Tibial nerve (tissue), 4 donors: ENCODE data around the gene DLX4. TPM values are rescaled to one million over a fixed set of nuclear protein-coding genes. Genes with fewer than 3 reads are reported as not detected.

Experiments
- DNase-seq, 2 donors: peaks; one replicate each; pipeline ENCODE4 v3.0.0-alpha.2; 2019; ENCODE audit warnings: low spot score in 2 of 2
- H3K27ac ChIP-seq, 4 donors: fragments of 200-600 bp; sonication (generic) in 3 of 4; one replicate each; pipeline ENCODE4 v1.5.1; 2017 to 2019; ENCODE audit warnings: mild to moderate bottlenecking in 1 of 4
- H3K27me3 ChIP-seq, 2 donors: fragments of 200-600 bp; sonication (generic) in 1 of 2; one replicate each; pipeline versions ENCODE4 v1.5.1 to v1.6.0; 2017 to 2019
- H3K36me3 ChIP-seq, 3 donors: fragments of 200-600 bp; sonication (generic); one replicate each; pipeline ENCODE4 v1.5.1; 2018 to 2019
- H3K4me1 ChIP-seq, 4 donors: fragments of 200-600 bp; sonication (generic) in 3 of 4; one replicate each; pipeline ENCODE4 v1.5.1; 2017 to 2019
- H3K4me3 ChIP-seq, 4 donors: fragments of 200-600 bp; sonication (generic) in 3 of 4; one replicate each; pipeline ENCODE4 v1.5.1; 2017 to 2019; ENCODE audit warnings: mild to moderate bottlenecking in 1 of 4, moderate library complexity in 1 of 4
- H3K9me3 ChIP-seq, 4 donors: fragments of 200-600 bp; sonication (generic) in 3 of 4; one replicate each; pipeline ENCODE4 v1.5.1; 2017 to 2019
- CTCF ChIP-seq, 5 experiments: fragments of 200-600 bp in 3 of 5; fragments of 450-650 bp in 2 of 5; sonication (generic) in 3 of 5; IDR thresholded peaks; one replicate each; pipeline ENCODE4 v1.5.1; 2016 to 2019; ENCODE audit warnings: antibody characterized with exemption in 5 of 5, mild to moderate bottlenecking in 3 of 5, moderate library complexity in 2 of 5
- EP300 ChIP-seq, 2 donors: sonication (generic); formaldehyde crosslinking; IDR thresholded peaks; one replicate each; pipeline ENCODE4 v1.6.1; 2017; ENCODE audit warnings: antibody characterized with exemption in 2 of 2, mild to moderate bottlenecking in 1 of 2
- POLR2A ChIP-seq, 2 donors: fragments of 450-650 bp; IDR thresholded peaks; one replicate each; pipeline ENCODE4 v1.6.1; 2017; ENCODE audit warnings: antibody characterized with exemption in 2 of 2, mild to moderate bottlenecking in 2 of 2, moderate library complexity in 2 of 2
- WGBS, 2 donors: methylation state at CpG; one replicate each; pipeline ENCODE4 v1.1.5; 2018; 5-methylcytosine and 5-hydroxymethylcytosine counted together
- total RNA-seq, 4 donors: library from RNA; depleted of rRNA; stranded (reverse); fragments of >200 nt; gene quantifications; one replicate each; pipeline ENCODE4 v1.1.0, GENCODE V29; 2016

DLX4 gene
- total RNA-seq, 4 donors from 2014 or later: not detected

- Histone ChIP-seq H3K4me3 (no peak overlapping the region), H3K27ac (no peak overlapping the region), H3K4me1 (no peaks in the 10 kb centered on the region), H3K36me3 (no peaks in the 10 kb centered on the region), H3K27me3 (peaks cover 0 to 74% of the 10 kb centered on the region in 2 donors), H3K9me3 (no peaks in the 10 kb centered on the region)
- no peak for DNase-seq
- 67 to 74% methylated on average over 8 of the region's 8 CpGs for WGBS, 2 donors
- TF ChIP-seq CTCF (IDR thresholded peaks at IDR 0.05) (no peak), POLR2A (IDR thresholded peaks at IDR 0.05) (no peak), EP300 (IDR thresholded peaks at IDR 0.05) (no peak)
Measured at GRCh38 chr17:49952912-49953497, 16.0 kb upstream of the DLX4 start.

- DNase-seq: no peak
- TF ChIP-seq POLR2A (IDR thresholded peaks at IDR 0.05) (no peak), CTCF (IDR thresholded peaks at IDR 0.05) (no peak), EP300 (IDR thresholded peaks at IDR 0.05) (no peak)
- no peaks in the 10 kb centered on the region for H3K9me3 ChIP-seq
- H3K4me3 ChIP-seq: no peak overlapping the region
- no peak overlapping the region for H3K27ac ChIP-seq
- H3K27me3 ChIP-seq: peaks cover 0 to 63% of the 10 kb centered on the region in 2 donors
- no peaks in the 10 kb centered on the region for H3K4me1 ChIP-seq
- no peaks in the 10 kb centered on the region for H3K36me3 ChIP-seq
- 86 to 92% methylated on average over 1 of the region's 1 CpG for WGBS, 2 donors
Measured at GRCh38 chr17:49955157-49955556, 13.8 kb upstream of the DLX4 start.

- H3K4me3 ChIP-seq: no peak overlapping the region
- H3K36me3 ChIP-seq: no peaks in the 10 kb centered on the region
- no peaks in the 10 kb centered on the region for H3K9me3 ChIP-seq
- 59 to 72% methylated on average over 3 to 4 of the region's 4 CpGs for WGBS, 2 donors
- no peak for TF ChIP-seq CTCF (IDR thresholded peaks at IDR 0.05)
- no peak for TF ChIP-seq EP300 (IDR thresholded peaks at IDR 0.05)
- TF ChIP-seq POLR2A (IDR thresholded peaks at IDR 0.05): no peak
- H3K27ac ChIP-seq: no peak overlapping the region
- H3K4me1 ChIP-seq: no peaks in the 10 kb centered on the region
- peaks cover 0 to 60% of the 10 kb centered on the region in 2 donors for H3K27me3 ChIP-seq
- DNase-seq: no peak
Measured at GRCh38 chr17:49956780-49957179, 12.2 kb upstream of the DLX4 start.

- no peaks in the 10 kb centered on the region for H3K36me3 ChIP-seq
- no peak for TF ChIP-seq CTCF (IDR thresholded peaks at IDR 0.05)
- TF ChIP-seq EP300 (IDR thresholded peaks at IDR 0.05): no peak
- TF ChIP-seq POLR2A (IDR thresholded peaks at IDR 0.05): no peak
- H3K27me3 ChIP-seq: peaks cover 0 to 60% of the 10 kb centered on the region in 2 donors
- no peak overlapping the region for H3K27ac ChIP-seq
- WGBS, 2 donors: 86 to 94% methylated on average over 3 of the region's 3 CpGs
- no peaks in the 10 kb centered on the region for H3K9me3 ChIP-seq
- DNase-seq: no peak
- H3K4me1 ChIP-seq: no peaks in the 10 kb centered on the region
- H3K4me3 ChIP-seq: no peak overlapping the region
Measured at GRCh38 chr17:49957350-49957749, 11.6 kb upstream of the DLX4 start.

- H3K9me3 ChIP-seq: no peaks in the 10 kb centered on the region
- no peak overlapping the region for H3K27ac ChIP-seq
- peaks cover 0 to 5% (median under 1%) of the 10 kb centered on the region in 4 donors for H3K4me1 ChIP-seq
- no peak for DNase-seq
- no peak for TF ChIP-seq CTCF (IDR thresholded peaks at IDR 0.05)
- TF ChIP-seq POLR2A (IDR thresholded peaks at IDR 0.05): no peak
- TF ChIP-seq EP300 (IDR thresholded peaks at IDR 0.05): no peak
- 89 to 93% methylated on average over 4 of the region's 4 CpGs for WGBS, 2 donors
- H3K27me3 ChIP-seq: peaks cover 0 to 63% of the 10 kb centered on the region in 2 donors
- no peak overlapping the region for H3K4me3 ChIP-seq
- H3K36me3 ChIP-seq: no peaks in the 10 kb centered on the region
Measured at GRCh38 chr17:49958723-49959122, 10.3 kb upstream of the DLX4 start.
